Measurements from ENCODE around the gene GAST. TPM values are rescaled to one million over a fixed set of nuclear protein-coding genes. Genes with fewer than 3 reads are reported as not detected.

Gene GAST
- total RNA-seq, 1 experiment from 2014 or later = not detected

- Histone ChIP-seq H3K9ac (ENCODE audit: low read length) (peak overlapping the region; percentile 99), H3K27me3 (ENCODE audit: insufficient read depth, low read length) (no peaks in the 10 kb centered on the region), H3K4me1 (ENCODE audit: control insufficient read depth in 1 of 2, insufficient read depth in 2 of 2, low read length in 2 of 2) (peaks cover 10 to 17% of the 10 kb centered on the region in 2 experiments), H3K9me3 (ENCODE audit: control insufficient read depth in 1 of 2, insufficient read depth in 1 of 2, low read depth in 1 of 2, low read length in 2 of 2) (no peaks in the 10 kb centered on the region), H3K36me3 (ENCODE audit: control insufficient read depth in 1 of 2, insufficient read depth in 2 of 2, low read length in 2 of 2) (peaks cover 30 to 41% of the 10 kb centered on the region in 2 experiments), H2AFZ (ENCODE audit: low read depth, low read length, poor library complexity, severe bottlenecking) (no peak overlapping the region), H3K27ac (ENCODE audit: low read depth, low read length) (peak overlapping the region; percentile 97), H3K79me2 (ENCODE audit: insufficient read depth, low read length) (peaks cover 28% of the 10 kb centered on the region), H4K20me1 (ENCODE audit: insufficient read depth) (peaks cover 21% of the 10 kb centered on the region), H3K9me2 (ENCODE audit: insufficient read depth) (no peaks in the 10 kb centered on the region), H3K4me3 (replicated peaks in 1 of 2; ENCODE audit: low read depth in 1 of 2, low read length in 2 of 2) (peak overlapping the region; percentile 72 to 93), H3K4me2 (ENCODE audit: low read length) (peak overlapping the region; percentile 85)
- DNase-seq (ENCODE audit: low read depth, low spot score) = no peak
- ATAC-seq = no peak
- intact Hi-C loops (cut with micrococcal nuclease) = no loop called here
- ChIA-PET POLR2A (interaction anchor here (0.6 to 4.1 kb wide), 32 partner anchors 11 to 1086 kb away, joined by 3 to 112 read pairs (median 5); partner anchors contain the start of genes JUP, KRT19 and P3H4), CTCF (interaction anchor here (0.6 to 2.4 kb wide), 7 partner anchors 11 to 1614 kb away, joined by 3 to 23 read pairs (median 3); partner anchors contain the start of gene JUP), RAD21 (ENCODE audit: low non-redundant PET in 1 of 2, low total read pairs in 2 of 2, uncharacterized antibody in 2 of 2, unreplicated experiment in 2 of 2) (interaction anchor here in 1 of 2 experiments (0.5 kb wide), 1 partner anchor 10 kb away, joined by 3 read pairs; no protein-coding TSS in a partner anchor)
- TF ChIP-seq, protein P1, sequence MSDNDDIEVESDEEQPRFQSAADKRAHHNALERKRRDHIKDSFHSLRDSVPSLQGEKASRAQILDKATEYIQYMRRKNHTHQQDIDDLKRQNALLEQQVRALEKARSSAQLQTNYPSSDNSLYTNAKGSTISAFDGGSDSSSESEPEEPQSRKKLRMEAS (IDR thresholded peaks at IDR 0.05) = peak; percentile 23
- peak; percentile 20 to 77 (median 58); a peak in 5 of 6 replicates for TF ChIP-seq CTCF (IDR thresholded peaks at IDR 0.05 in 2 of 3, conservative IDR thresholded peaks at IDR 0.05 in 1 of 3; ENCODE audit: borderline replicate concordance in 1 of 3, insufficient read depth in 1 of 3, low read depth in 2 of 3, low read length in 2 of 3)
- TF ChIP-seq SIN3A (IDR thresholded peaks at IDR 0.05; ENCODE audit: low read depth) = peak; percentile 20; the same call in 1 of the 2 replicates
- TF ChIP-seq, protein P2, sequence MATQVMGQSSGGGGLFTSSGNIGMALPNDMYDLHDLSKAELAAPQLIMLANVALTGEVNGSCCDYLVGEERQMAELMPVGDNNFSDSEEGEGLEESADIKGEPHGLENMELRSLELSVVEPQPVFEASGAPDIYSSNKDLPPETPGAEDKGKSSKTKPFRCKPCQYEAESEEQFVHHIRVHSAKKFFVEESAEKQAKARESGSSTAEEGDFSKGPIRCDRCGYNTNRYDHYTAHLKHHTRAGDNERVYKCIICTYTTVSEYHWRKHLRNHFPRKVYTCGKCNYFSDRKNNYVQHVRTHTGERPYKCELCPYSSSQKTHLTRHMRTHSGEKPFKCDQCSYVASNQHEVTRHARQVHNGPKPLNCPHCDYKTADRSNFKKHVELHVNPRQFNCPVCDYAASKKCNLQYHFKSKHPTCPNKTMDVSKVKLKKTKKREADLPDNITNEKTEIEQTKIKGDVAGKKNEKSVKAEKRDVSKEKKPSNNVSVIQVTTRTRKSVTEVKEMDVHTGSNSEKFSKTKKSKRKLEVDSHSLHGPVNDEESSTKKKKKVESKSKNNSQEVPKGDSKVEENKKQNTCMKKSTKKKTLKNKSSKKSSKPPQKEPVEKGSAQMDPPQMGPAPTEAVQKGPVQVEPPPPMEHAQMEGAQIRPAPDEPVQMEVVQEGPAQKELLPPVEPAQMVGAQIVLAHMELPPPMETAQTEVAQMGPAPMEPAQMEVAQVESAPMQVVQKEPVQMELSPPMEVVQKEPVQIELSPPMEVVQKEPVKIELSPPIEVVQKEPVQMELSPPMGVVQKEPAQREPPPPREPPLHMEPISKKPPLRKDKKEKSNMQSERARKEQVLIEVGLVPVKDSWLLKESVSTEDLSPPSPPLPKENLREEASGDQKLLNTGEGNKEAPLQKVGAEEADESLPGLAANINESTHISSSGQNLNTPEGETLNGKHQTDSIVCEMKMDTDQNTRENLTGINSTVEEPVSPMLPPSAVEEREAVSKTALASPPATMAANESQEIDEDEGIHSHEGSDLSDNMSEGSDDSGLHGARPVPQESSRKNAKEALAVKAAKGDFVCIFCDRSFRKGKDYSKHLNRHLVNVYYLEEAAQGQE (IDR thresholded peaks at IDR 0.05; ENCODE audit: low read depth) = no peak
- TF ChIP-seq TCF7L2 (IDR thresholded peaks at IDR 0.05; ENCODE audit: borderline replicate concordance, extremely low read depth, insufficient read depth, insufficient read length) = no peak
- no peak for TF ChIP-seq SRF (IDR thresholded peaks at IDR 0.05; ENCODE audit: low read depth)
- no peak for TF ChIP-seq ZFX (IDR thresholded peaks at IDR 0.05)
- TF ChIP-seq FOSL1 (IDR thresholded peaks at IDR 0.05; ENCODE audit: low read depth) = peak; percentile 18; the same call in 1 of the 2 replicates
- no peak for TF ChIP-seq EZH2phosphoT487 (IDR thresholded peaks at IDR 0.05; ENCODE audit: borderline replicate concordance)
- TF ChIP-seq POLR2AphosphoS5 (IDR thresholded peaks at IDR 0.05; ENCODE audit: low read depth, low read length) = peak; percentile 80; the same call in 1 of the 2 replicates
- no peak for TF ChIP-seq CBX3 (IDR thresholded peaks at IDR 0.05; ENCODE audit: low read depth)
- TF ChIP-seq ZNF274 (IDR thresholded peaks at IDR 0.05; ENCODE audit: low read depth, low read length) = no peak
- no peak for TF ChIP-seq RAD21 (IDR thresholded peaks at IDR 0.05; ENCODE audit: low read depth)
- no peak for TF ChIP-seq SP1 (IDR thresholded peaks at IDR 0.05; ENCODE audit: low read depth)
- BruUV-seq (replicated peaks) = TSS peak; percentile 56
Observed at GRCh38 chr17:41689497-41690299, 22.4 kb upstream of the GAST start.

All from HCT116 (cell line).